Natural killer cell (primary cell): ENCODE measurements around the gene KCNK5. TPM values are rescaled to one million over a fixed set of nuclear protein-coding genes. Genes with fewer than 3 reads are reported as not detected.

ENCODE experiments used
- ATAC-seq, 3 donors: fragments of 150-1000 bp in 2 of 3; fragments of 200-7000 bp in 1 of 3; cut with Tn5 transposase; 1 replicate in 1 of 3; 2 replicates in 2 of 3; pipeline ENCODE4 v1.10.0; 2021; ENCODE audit warnings: mild to moderate bottlenecking in 2 of 3, moderate library complexity in 2 of 3
- DNase-seq, 2 donors: peaks; one replicate each; pipeline versions ENCODE4 v3.0.0 to v3.0.0-alpha.2; 2013 to 2021; ENCODE audit warnings: mixed read lengths in 1 of 2
- H3K27ac ChIP-seq: one replicate; pipeline ENCODE4 v1.5.1; 2013; ENCODE audit warnings: mild to moderate bottlenecking, low read length
- H3K27me3 ChIP-seq: one replicate; pipeline ENCODE4 v1.6.1; 2013; ENCODE audit warnings: low read length; ENCODE audit not compliant: control insufficient read depth, insufficient read depth
- H3K36me3 ChIP-seq: one replicate; pipeline ENCODE4 v1.6.1; 2013; ENCODE audit warnings: low read length; ENCODE audit not compliant: control insufficient read depth, insufficient read depth
- H3K4me1 ChIP-seq: one replicate; pipeline ENCODE4 v1.6.1; 2013; ENCODE audit warnings: low read length; ENCODE audit not compliant: control insufficient read depth, insufficient read depth
- H3K4me3 ChIP-seq: one replicate; pipeline ENCODE4 v1.5.1; 2013; ENCODE audit warnings: low read length
- H3K9me3 ChIP-seq: one replicate; pipeline ENCODE4 v1.6.1; 2013; ENCODE audit warnings: low read length; ENCODE audit not compliant: control insufficient read depth, insufficient read depth
- H3K27ac Mint-ChIP-seq, 2 donors: one replicate each; pipeline ENCODE4 v1.8.0; 2022; ENCODE audit warnings: mild to moderate bottlenecking in 2 of 2, mixed read lengths in 2 of 2, moderate library complexity in 1 of 2
- H3K27me3 Mint-ChIP-seq, 2 donors: one replicate each; pipeline ENCODE4 v1.8.0; 2022; ENCODE audit warnings: low read depth in 2 of 2, mixed read lengths in 2 of 2
- H3K36me3 Mint-ChIP-seq: one replicate; pipeline ENCODE4 v1.8.0; 2022; ENCODE audit warnings: mixed read lengths
- H3K4me1 Mint-ChIP-seq, 2 donors: one replicate each; pipeline ENCODE4 v1.8.0; 2022; ENCODE audit warnings: mixed read lengths in 2 of 2
- H3K4me3 Mint-ChIP-seq: one replicate; pipeline ENCODE4 v1.8.0; 2022; ENCODE audit warnings: mild to moderate bottlenecking, moderate library complexity, mixed read lengths
- H3K9me3 Mint-ChIP-seq, 2 donors: one replicate each; pipeline ENCODE4 v1.8.0; 2022; ENCODE audit warnings: mixed read lengths in 2 of 2
- CTCF ChIP-seq: fragments of 200-600 bp; IDR thresholded peaks from one replicate; pipeline ENCODE4 v1.8.0; 2022; ENCODE audit warnings: antibody characterized with exemption
- WGBS: methylation state at CpG from one replicate; pipeline ENCODE4 v1.1.7; 2013; ENCODE audit warnings: missing lambda C conversion rate; ENCODE audit not compliant: insufficient coverage; 5-methylcytosine and 5-hydroxymethylcytosine counted together
- intact Hi-C: fragments of 100-400 bp; cut with micrococcal nuclease; formaldehyde crosslinking; loops from one replicate; pipeline ENCODE4 v1.14.2; 2022
- total RNA-seq, 4 donors: library from RNA; stranded (reverse); fragments of 120-200 nt in 1 of 4; gene quantifications; one replicate each; pipeline versions ENCODE4 v1.2.3 to v1.2.4, GENCODE V29; 2013 to 2022

KCNK5 gene
- total RNA-seq, 3 donors from 2014 or later (not counting 1 experiment from before 2014, with no cell fraction given) = 0.16 to 0.50 TPM; not detected in 1

- TF ChIP-seq CTCF = no peak
- Histone ChIP-seq H3K36me3 (no peaks in the 10 kb centered on the region), H3K27me3 (peaks cover 4% of the 10 kb centered on the region), H3K9me3 (no peaks in the 10 kb centered on the region), H3K4me1 (peaks cover 27% of the 10 kb centered on the region), H3K4me3 (no peak overlapping the region), H3K27ac (no peak overlapping the region)
- H3K4me3 Mint-ChIP-seq = peak overlapping the region; percentile 17
- no peak for DNase-seq
- H3K27ac Mint-ChIP-seq = no peak overlapping the region
- WGBS = 83% methylated on average over 9 of the region's 9 CpGs
- no peaks in the 10 kb centered on the region for H3K9me3 Mint-ChIP-seq
- ATAC-seq = no peak
- peaks cover 7 to 8% of the 10 kb centered on the region in 2 donors for H3K27me3 Mint-ChIP-seq
- peaks cover 15 to 43% of the 10 kb centered on the region in 2 donors for H3K4me1 Mint-ChIP-seq
- intact Hi-C loops = no loop called here
- no peaks in the 10 kb centered on the region for H3K36me3 Mint-ChIP-seq
These were observed 1.8 kb downstream of the KCNK5 start for GRCh38 chr6:39227476-39227875.

DNA sequence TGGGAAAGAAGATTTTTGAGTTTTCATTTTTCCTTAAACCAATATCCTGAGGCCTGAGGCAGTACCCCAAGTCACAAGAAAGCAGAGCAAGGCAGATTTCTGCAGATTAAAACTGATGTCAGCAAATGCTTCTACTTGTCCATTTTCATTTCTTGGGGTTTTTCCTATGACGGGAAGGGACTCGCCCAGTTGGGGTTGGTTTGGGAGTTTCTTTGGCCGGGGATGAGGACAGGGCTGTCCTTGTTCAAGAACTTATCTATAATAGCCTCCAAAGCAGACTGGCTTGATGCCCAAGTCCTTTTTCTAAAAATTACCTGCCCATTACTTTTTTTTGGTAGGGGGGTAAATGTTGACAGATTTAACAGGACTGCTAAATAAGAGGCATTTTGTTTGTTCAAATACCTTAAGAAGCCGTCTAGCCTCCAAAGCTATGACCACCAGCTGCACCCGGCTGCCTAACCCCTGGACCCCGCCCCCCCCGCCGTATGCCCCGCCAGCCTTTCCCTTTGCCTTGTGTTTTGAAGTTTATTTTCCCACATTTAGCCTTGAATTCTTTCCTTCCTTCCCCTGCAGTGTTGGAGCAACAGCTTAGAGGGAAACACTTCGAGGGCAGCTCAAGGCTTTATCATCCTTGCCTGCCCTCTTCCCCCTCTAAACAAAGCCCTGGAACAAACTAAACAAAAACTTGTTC lies 2.5 kb downstream of the KCNK5 start:
- H3K9me3 Mint-ChIP-seq = no peaks in the 10 kb centered on the region
- Histone ChIP-seq H3K27ac (no peak overlapping the region), H3K27me3 (peaks cover 4% of the 10 kb centered on the region), H3K4me3 (no peak overlapping the region), H3K4me1 (peaks cover 27% of the 10 kb centered on the region), H3K36me3 (no peaks in the 10 kb centered on the region), H3K9me3 (no peaks in the 10 kb centered on the region)
- no peak for TF ChIP-seq CTCF
- H3K27ac Mint-ChIP-seq = no peak overlapping the region
- ATAC-seq (no peak), DNase-seq (peak in 1 of 2 donors; percentile 24)
- H3K36me3 Mint-ChIP-seq = no peaks in the 10 kb centered on the region
- peaks cover 15 to 43% of the 10 kb centered on the region in 2 donors for H3K4me1 Mint-ChIP-seq
- 78% methylated on average over 6 of the region's 10 CpGs for WGBS
- intact Hi-C loops = no loop called here
- H3K27me3 Mint-ChIP-seq = peaks cover 7 to 8% of the 10 kb centered on the region in 2 donors
- no peak overlapping the region for H3K4me3 Mint-ChIP-seq

DNA sequence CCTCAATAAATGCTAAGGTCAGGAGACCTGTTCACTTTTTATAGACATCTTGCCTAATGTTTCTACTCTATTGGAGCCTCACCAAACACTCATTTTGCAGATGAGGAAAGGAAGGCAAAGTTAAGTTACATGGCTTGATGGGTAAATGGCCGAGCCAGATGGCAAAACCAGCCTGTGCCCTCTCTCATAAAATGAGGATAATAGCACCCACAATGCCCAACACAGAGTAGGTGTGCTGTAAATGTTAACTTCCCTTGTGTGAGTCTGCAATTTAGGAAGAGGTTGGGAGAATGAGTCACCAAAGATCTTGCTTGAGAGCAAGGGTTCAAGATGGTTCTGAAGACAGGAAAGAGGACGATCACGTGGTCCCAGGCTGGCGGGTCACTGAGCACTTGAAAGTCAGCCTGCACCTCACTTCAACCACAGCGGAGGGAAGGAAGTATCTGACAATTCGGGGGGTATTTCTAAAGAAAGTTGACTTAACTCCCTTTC lies 3.3 kb downstream of the KCNK5 start:
- peaks cover 27% of the 10 kb centered on the region for H3K4me1 ChIP-seq
- H3K27ac ChIP-seq = no peak overlapping the region

More for the DNA sequence above, 3.3 kb downstream of the KCNK5 start:
- H3K4me3 ChIP-seq = no peak overlapping the region
- intact Hi-C loops = no loop called here
- H3K9me3 ChIP-seq = no peaks in the 10 kb centered on the region
- no peaks in the 10 kb centered on the region for H3K36me3 ChIP-seq
- ATAC-seq (peak in 2 of 3 donors; percentile 25 to 31), DNase-seq (peak in 1 of 2 donors; percentile 64)
- peaks cover 4% of the 10 kb centered on the region for H3K27me3 ChIP-seq
- peak overlapping the region in 1 of 2 donors; percentile 3 for H3K27ac Mint-ChIP-seq
- no peaks in the 10 kb centered on the region for H3K9me3 Mint-ChIP-seq
- WGBS = 0% methylated on average over 3 of the region's 6 CpGs
- peaks cover 15 to 43% of the 10 kb centered on the region in 2 donors for H3K4me1 Mint-ChIP-seq
- TF ChIP-seq CTCF = no peak
- H3K4me3 Mint-ChIP-seq = peak overlapping the region; percentile 1
- peaks cover 7 to 8% of the 10 kb centered on the region in 2 donors for H3K27me3 Mint-ChIP-seq
- H3K36me3 Mint-ChIP-seq = no peaks in the 10 kb centered on the region
